ELF-1 (cell line): ENCODE results near the gene ERF.

Source experiments
- DNase-seq: peaks from one replicate; pipeline ENCODE4 v3.0.0-alpha.2; 2016; ENCODE audit warnings: low read depth, low spot score

ERF gene

DNA sequence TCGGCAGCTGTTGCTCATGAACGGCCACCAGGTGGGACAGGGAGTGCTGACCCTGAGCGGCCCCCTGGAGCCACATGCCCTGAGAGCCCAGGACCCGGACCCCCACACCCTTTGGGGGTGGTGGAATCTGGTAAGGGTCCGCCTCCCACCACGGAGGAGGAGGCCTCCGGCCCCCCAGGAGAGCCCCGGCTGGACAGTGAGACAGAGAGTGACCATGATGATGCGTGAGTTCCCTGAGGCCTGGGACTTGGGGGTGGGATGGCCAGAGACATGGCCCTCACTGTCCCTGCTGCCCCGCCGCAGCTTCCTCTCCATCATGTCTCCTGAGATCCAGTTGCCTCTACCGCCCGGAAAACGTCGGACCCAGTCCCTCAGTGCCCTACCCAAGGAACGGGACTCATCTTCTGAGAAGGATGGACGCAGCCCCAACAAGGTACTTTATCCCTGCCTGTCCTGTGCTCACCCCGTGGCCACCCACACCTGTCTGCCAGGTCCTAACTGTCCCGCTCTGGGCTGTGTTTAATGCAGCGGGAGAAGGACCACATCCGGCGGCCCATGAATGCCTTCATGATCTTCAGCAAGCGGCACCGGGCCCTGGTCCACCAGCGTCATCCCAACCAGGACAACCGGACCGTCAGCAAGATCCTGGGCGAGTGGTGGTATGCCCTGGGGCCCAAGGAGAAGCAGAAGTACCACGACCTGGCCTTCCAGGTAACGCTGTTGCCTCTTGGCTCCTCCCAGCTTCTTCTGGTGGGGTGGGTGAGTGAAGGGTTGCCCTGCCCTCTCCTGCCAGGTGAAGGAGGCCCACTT is 32.3 kb upstream of the ERF start:
- DNase-seq: no peak

DNA sequence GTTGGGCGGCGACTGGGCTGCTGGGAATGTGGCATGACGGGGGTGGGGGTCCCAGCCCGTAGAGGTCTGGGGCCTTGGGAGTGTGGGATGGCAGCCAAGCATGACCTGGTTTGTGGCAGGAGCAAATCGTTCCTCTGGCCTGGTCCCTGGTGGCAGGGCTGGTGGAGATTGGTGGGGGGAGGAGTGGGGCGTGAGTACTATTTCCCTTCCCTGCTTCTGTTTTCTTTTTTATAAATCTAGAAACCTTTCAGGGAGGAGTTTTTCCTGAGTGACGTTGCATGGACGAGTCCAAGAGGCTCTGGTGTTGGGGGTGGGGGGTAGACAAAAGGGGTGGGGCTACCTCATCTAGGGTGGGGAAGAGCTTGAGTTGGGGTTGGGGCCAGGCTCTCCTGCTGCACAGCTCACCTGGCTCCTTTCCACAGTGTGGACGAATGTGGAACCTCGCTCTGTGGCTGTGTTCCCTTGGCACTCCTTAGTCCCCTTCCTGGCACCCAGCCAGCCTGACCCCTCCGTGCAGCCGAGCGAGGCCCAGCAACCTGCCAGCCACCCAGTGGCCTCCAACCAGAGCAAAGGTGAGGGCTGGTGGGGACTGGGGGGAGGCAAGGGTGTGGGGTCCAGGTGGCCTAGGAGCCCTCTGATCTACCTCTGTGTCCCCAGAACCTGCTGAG is 31.6 kb upstream of the ERF start:
- no peak for DNase-seq

DNA sequence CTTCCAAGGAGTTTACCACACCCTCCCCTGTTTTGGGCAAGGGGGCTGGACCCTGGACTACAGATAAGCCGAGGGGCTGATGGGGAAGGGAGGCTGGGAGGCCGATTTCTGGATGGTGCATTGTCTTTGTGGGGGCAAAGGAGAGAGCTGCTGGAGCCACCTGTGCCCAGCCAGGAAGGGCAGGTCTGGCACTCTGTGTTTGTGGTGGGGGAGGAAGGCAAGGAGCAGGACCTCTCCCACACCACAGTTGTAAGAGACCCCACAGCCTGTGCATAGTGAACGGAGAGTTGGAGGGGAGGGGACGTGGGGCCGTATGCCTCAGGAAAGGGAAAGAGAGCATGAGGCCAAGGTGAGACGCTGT is 31.0 kb upstream of the ERF start:
- DNase-seq: no peak

DNA sequence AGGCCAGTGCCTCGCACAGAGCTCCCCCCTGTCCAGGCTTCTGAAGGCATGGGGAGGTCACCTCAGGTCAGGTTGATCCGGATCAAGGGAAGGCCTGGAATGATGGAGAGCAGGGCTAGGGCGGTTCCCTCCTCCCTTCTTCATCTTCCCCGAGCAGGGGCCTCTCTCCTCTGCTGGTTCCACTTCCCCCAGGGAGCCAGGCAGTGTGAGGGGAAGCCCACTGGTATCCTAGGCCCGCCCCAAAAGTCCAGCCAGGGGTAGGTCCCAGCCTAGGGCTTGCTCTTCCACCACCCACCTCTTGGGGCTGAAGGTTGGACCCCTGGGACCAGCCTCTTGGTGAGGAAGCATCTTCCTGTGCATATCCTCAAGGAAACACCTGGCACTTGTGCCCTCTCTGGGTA is 30.6 kb upstream of the ERF start:
- peak; percentile 20 for DNase-seq

DNA sequence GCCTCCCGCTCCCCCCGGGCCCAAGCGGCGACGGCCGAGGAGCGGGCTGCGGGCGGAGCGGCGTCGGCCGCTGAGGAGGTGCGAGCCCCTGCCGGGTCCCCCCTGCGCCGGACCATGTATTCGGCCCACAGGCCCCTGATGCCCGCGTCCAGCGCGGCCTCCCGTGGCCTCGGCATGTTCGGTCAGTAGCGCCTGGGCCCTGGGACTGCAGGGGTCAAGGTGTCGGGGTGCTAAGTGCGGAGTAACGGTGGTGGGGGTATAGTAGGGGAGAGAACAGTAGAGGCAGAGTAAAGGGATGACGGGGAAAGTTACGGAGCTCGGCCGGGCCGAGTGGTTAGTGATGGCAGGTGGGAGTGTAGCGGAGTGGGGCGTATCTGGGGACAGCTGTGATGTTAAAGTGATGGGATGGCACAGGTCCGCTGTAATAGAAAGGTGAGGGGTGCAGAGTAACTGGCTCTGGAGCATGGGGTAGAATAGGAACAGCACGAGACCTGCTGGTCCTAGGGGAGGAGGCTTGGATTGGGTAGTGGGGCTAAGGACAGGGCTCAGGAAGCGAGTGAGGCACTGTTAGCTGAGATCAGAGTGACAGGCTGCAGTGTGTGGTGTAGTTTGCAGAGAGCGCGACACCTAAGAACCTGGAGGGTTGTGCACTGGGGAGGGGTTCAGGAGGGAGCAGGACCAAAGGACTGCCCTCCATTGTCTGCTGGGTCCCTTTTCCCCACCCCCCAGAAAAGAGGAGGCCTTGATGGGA is 29.8 kb upstream of the ERF start:
- peak; percentile 32 for DNase-seq

DNA sequence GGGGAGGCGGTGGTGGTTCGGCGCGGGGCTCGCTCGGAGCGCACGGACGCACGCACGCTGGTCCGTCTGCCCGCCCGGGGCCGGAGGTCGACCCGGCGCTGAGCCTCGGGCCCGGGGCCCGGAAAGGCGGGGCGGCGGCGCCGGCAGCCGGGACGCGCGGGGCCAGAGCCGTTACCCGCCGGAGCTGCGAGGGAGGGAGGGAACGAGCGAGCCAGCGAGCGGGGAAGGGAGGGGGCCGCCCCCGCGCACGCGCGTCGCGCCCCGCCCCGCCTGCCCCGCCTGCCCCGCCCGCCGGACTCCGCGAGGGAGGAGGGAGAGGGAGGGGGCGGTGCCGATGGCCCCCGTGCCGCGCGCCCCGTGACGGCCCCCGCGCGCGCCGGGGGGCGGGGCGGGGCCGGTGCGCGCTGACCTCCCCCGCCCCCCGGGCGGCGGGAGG is 29.2 kb upstream of the ERF start:
- DNase-seq: peak; percentile 36

DNA sequence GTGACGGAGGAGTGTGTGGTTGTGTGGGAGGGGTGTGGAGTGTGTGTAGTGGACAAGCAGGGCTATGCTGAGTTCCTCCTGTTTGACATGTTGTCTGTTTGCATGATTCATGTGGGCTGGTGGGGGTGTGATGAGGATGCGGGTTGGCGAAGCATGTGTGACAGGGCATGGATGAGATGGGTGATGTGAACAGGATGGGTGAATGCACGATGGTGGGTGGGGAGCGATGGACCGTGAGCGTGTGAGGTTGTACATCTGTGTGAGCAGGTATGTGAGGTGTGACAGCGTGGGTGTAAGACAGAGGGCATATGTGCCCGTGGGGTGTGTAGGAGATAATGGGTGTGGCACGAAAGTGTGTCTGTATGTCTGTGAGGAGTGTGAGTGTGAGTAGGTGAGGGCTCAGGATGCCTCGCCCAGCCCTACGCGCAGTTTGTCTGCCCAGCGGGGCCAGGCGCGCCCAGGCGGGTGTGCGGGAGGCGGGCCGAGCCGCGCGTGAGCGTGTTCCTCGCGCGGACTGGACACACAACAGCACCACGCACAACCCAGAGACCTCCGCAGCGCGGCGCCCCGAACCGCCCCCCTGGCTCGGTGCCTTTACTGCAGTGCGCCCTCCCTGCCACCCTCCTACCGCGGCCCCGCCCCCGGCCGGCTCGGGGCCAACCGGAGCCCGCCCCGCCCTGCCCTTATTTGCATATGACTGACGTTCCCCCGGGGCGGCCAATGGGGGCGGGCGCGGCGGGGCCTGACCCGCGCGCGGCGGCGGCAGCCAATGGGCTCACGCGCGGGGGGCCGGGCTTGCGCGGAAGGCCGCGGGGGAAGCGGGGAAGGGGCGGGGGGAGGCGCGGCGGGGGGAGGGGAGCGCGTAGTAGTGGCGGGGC is 28.5 kb upstream of the ERF start:
- DNase-seq: peak; percentile 83

DNA sequence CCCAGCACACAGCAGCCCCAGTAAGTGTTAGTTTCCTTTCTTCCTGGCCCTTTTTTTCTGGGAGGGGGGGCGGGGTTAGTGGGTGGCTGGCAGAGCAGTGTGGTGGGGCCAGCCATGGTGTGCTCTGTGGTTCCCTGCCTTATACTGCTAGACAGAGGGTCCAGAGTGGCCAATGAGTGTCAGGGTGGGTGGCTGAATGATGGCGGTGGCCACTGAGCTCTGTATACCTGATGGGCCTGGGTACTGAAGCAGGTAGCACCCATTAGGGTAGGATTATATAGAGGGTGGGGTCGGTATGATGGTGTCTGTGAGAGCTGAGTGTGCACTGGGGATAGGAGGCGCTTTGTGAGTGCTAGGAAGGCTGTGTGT is 27.9 kb upstream of the ERF start:
- no peak for DNase-seq

DNA sequence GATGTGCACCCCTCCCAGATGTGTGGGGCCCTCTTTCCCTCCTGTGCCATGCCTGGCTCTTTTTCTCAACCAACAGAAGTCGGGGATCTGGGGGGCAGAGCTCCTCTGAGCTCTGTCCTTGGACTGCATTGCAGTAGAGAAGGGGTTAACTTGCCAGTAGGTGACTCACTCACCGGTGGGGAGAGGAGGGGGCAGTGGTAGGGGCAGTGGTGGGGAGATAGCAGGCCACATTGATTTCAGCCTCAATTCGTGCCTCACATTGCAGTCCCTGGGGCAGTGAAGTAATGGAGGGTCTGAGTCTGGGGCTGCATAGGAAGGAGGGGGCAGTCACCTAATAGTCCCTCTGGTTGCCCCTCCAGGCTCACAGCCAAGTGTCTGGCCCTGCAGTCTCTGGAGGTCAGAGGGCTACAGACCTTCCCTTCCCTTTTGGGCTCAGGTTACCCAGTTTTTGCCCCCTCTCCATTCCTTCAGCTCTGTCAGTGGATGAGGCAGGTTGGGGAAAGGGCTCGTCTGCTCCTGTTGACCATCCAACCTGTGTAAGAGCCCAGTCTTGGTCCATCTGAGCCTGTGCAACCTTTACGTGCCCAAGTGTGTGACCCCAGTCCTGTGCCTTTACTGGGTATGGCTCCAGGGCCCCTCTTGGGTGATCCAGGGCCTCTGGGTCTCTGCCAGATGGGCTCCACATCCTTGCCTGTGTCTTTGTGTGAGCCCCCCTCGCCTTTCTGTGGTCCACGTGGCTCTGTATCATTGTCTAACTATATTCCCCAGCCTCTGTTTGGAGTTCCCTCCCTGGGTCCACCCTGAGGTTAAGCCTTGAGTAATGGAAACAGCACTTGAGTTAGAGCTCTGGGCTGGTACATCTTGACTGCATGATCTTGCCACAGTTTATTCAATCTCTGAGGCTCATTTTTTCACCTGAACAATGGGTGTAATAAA is 27.2 kb upstream of the ERF start:
- no peak for DNase-seq

DNA sequence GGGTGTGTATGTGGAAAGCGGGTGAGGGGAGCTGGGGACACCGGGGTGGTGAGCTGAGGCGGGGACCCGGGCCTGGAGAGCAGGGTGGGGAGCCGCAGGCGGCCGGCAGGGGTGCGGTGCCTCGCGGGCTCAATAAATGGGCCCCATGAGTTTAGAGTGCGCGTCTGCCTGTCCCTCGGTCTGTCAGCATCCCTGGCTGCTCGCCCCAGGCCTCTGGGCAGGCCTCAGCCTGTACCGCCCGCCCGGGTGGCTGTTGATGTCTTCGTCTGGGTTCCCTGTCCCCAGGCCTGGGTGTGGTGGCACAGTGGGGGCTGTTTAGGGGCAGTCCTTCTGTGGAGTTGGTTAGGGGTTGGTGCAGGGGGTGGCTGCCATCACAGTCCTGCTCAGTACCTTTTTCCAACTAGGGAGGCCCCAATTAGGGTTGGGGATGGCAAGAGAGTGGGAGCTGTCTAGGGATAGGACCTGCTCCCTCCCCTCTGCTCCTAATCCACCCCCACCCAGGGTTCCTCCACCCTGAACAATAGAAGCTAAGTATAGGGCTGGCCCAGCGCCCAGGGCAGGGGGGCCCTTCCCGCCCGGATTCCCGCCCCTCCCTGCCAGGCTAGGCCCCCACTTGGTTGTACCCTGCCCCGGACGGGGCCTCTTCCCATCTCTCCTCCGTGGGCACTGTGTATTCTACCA is 26.4 kb upstream of the ERF start:
- DNase-seq: peak; percentile 60

DNA sequence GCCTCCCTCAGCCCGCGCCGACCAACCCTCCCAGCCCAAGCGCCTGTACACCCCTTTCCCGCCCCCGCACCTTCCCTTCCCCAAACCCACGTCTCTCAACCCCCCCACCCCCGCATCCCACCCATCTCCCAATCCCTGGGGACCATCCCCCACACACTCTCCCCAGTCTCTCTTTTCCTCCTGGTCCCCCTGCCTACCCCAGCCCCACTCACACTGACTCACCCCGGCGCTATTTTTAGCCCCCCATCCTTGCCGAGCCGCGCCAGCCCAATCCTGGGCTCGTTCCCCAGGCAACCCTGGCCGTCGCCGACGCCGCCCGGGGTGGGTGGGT is 25.9 kb upstream of the ERF start:
- no peak for DNase-seq

DNA sequence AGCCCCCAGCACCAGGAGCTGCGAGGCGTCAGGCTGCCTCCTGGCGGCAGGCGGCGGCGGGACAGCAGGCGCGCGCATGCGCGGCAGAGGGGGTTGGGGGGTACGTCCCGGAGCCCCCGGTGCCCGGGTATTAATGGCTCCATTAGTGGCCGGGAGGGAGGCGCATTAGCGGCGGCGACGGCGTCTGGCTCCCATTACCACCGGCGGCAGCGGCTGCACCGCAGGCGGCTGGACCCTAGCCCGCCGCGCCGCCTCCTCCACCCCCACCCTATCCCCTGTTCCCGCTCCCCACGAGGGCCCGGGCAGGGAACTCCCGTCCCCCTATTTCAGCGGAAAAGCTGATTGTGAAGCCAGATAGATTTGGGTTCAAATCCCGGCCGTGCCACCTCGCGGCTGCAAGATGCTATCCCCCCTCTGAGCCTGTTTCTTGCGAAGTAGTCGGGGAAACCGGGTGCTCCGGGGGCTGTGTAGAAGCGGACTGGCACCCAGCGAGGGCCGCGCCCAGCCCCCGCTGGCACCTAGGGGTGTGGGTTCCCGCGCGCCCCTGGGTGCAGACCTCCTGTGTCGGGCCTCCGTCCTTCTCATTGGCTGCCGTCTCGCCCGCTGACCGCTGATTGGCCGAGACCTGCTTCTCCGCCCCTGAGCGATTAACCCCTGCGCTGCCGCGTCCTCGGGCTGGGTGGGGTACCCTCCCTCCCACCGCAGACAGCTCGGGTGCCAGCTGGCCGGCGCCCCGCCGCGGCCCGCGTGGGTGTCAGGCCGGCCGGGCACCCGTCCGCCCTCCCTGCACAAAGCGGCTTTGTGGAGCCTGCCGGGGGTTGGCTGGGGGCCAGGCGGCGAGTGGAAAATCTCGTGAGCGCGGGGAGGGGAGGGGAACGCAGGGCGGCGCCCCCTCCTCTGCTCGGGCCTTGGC is 25.2 kb upstream of the ERF start:
- DNase-seq: peak; percentile 87

DNA sequence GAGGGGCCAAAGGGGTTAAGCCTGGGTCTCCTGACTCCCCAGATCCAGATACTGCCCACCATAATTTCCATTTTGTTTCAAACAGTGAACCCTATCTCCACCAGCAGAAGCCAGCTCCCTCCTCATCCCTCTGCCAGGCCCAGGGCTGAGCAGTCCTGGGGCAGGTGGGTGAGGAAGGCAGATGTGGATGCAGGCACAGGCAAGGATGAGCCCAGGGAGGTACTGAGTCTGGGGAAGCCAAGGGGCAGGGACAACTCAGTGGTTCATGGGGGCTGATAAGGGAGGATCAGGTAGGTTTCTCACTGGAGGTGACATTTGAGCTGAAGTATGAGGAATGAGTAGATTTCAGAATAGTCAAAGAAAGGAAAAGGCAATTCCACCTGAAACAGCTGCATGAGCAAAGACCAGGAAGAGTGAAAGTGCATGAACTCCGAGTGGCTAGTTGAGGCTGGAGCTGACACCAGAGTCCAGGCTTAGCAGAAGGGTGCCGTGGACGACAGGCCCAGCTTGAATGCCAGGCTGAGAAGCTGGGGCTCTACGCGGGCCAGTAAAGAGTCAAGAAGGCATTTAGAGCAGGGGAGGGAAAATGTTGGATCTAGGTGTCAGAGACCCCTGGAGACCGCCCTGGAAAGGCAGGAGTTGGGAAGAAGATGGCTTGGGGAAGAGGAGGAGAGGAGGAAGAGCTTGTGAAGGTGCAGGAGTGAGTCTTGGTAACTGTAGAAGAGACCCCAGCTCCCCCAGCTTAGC is 24.4 kb upstream of the ERF start:
- DNase-seq: no peak

DNA sequence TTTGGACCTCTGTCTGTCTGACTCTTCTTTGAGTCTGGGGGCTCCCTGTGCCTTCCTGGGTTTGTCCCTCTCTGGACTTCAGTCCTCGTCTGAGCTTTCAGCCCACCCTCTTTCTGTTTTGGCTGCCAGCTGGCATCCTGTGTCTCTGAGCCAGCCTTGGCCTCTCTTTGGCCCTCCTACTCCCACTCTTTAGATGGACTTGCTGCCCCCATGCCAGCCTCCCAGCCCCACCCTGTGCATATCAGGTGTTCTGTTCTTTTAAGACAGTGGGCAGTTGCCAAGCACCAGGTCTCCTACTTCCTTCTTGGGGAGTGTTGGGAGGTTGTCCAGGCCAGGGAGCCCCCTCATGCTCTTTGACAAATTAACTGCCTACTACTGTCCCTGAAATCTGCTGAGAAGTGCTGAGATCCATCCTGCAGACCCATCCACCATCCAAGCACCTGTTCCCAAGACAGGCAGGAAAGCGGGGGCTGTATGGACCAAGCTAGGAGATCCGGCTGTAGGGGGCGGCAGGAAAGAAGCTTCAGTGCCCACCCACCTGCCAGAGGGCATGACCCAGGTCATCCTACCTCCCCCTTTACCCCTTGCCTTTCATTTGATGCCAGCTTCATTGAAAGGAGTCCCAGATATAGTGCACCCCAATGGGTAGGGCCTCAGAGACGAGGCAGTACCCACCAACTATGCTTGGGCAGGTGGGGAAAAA is 23.7 kb upstream of the ERF start:
- no peak for DNase-seq

DNA sequence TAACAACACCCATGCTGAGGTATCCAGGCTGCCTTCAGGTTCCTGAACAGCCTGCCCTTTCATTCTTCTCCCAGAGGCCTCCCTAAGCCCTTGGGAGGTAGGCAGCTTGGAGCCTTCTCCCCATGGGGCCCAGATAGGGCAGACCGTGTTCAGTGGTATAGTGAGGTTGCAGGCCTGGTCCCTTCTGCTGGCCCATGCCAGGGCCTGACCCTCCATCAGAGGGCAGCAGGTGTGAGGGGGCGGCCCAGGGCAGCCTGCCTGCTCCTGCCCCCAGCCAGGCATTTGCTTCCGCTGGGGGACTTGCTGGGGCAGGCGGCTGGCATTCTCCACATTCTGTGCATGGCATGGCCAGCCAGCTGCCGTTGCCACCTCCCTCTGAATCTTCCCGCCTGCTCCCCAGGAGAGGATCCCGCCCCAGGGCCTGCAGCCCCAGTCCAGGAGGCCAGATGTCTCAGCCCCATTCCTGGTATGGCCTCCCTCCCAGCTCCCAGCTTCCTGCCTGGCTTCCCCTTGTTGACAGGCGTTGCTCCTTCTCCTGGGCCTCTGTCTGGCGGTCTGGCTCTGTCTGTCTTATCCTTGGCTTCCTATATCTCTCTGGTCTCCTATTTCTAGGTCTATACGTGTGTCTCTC is 23.0 kb upstream of the ERF start:
- no peak for DNase-seq

DNA sequence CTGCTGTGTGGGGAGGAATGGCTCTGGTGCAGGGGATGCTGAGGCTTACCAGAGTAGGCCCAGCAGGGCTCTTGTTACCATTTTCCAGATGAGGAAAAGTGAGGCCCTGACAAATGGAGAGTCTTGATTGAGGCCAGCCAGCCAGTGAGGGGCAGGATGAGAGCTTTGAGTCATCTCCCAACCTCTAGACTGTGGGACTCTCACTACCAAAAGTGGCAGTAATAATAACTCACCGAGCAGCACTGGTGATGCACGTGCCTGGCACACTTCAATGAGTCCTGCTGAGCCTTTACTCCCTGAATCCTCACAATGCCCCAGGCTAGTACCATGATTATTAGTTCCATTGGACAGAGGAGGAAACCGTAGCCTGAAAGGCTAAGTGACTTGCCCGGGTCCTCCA is 21.9 kb upstream of the ERF start:
- no peak for DNase-seq

DNA sequence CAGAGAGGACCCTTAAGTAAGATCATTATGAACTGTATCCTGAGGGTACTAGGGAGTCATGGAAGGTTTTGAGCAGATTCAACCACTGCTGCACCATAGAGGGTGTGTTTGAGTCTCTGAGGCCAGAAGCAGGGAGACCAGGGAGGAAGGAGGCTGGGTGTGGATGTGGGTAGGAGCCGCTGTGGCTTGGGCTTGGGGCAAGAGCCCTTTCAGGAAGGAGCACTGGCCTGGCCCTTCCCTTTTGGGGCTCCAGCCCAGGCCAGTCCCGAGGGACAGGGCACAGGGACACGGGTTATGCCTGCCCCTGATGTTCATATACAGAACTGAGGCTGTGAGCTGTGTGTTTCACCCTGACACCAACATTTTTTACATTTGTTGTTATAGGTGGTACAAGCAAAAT is 21.4 kb upstream of the ERF start:
- no peak for DNase-seq
